ENCODE data around the gene CDHR5. TPM values are rescaled to one million over a fixed set of nuclear protein-coding genes. Genes with fewer than 3 reads are reported as not detected.

The CDHR5 gene
- total RNA-seq, 2 donors from 2014 or later, result not detected

- Mint-ChIP-seq H3K36me3 (ENCODE audit: low read depth) (peaks cover 7% of the 10 kb centered on the region), H3K27ac (no peak overlapping the region)
Measured at GRCh38 chr11:590997-591396, 33.8 kb downstream of the CDHR5 start.

DNA sequence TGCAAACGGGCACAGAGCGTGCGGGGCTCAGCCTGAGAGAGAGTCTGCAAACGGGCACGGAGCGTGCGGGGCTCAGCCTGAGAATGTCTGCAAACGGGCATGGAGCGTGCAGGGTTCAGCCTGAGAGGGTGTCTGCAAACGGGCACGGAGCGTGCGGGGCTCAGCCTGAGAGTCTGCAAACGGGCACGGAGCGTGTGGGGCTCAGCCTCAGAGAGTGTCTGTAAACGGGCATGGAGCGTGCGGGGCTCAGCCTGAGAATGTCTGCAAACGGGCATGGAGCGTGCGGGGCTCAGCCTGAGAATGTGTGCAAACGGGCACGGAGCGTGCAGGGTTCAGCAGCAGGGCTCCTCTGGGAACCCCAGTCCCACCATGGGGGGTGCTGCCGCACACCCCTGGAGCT, 35.0 kb downstream of the CDHR5 start:
- peaks cover 7% of the 10 kb centered on the region for H3K36me3 Mint-ChIP-seq (ENCODE audit: low read depth)
- no peaks in the 10 kb centered on the region for H3K9me3 ChIP-seq (ENCODE audit: control insufficient read depth, low read length, poor library complexity, severe bottlenecking)

More at GRCh38 chr11:590997-591396, 33.8 kb downstream of the CDHR5 start:
- ATAC-seq (no peak), DNase-seq (no peak)
- H3K4me3 Mint-ChIP-seq, result no peak overlapping the region
- no peaks in the 10 kb centered on the region for H3K27me3 Mint-ChIP-seq
- H3K9me3 ChIP-seq (ENCODE audit: control insufficient read depth, low read length, poor library complexity, severe bottlenecking), result no peaks in the 10 kb centered on the region
- H3K4me1 Mint-ChIP-seq, result peaks cover 21% of the 10 kb centered on the region

DNA sequence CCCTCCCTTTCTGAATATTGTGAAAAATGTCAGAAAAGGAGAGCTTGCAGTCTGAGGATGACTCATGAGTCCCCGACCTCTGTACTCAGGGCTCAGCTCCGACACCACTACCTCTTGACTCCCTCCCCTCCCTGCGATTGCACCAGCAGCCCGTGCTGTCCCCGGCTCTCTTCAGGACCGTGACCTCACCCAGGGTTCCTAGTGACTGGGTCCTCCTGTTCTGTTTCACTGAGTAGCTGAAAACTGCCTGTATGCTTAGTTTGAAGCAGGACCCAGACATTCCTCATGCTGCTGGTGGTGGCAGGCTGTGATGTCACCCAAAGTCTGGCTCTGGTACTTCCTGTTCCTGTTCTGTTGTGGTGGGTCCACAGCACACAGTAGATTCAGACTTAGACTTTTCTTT, 36.8 kb downstream of the CDHR5 start:
- H3K4me1 Mint-ChIP-seq, result peaks cover 21% of the 10 kb centered on the region
- peak; percentile 91 for ATAC-seq
- H3K4me3 Mint-ChIP-seq, result peak overlapping the region; percentile 49
- no peaks in the 10 kb centered on the region for H3K9me3 ChIP-seq (ENCODE audit: control insufficient read depth, low read length, poor library complexity, severe bottlenecking)
- DNase-seq, result peak in 1 of 3 donors; percentile 57
- no peaks in the 10 kb centered on the region for H3K27me3 Mint-ChIP-seq
- peak overlapping the region; percentile 94 for H3K27ac Mint-ChIP-seq
- H3K36me3 Mint-ChIP-seq (ENCODE audit: low read depth), result peaks cover 5% of the 10 kb centered on the region

More for the DNA sequence above, 35.0 kb downstream of the CDHR5 start:
- peaks cover 20% of the 10 kb centered on the region for H3K4me1 Mint-ChIP-seq
- no peak overlapping the region for H3K27ac Mint-ChIP-seq
- no peak overlapping the region for H3K4me3 Mint-ChIP-seq
- ATAC-seq (no peak), DNase-seq (no peak)
- no peaks in the 10 kb centered on the region for H3K27me3 Mint-ChIP-seq

DNA sequence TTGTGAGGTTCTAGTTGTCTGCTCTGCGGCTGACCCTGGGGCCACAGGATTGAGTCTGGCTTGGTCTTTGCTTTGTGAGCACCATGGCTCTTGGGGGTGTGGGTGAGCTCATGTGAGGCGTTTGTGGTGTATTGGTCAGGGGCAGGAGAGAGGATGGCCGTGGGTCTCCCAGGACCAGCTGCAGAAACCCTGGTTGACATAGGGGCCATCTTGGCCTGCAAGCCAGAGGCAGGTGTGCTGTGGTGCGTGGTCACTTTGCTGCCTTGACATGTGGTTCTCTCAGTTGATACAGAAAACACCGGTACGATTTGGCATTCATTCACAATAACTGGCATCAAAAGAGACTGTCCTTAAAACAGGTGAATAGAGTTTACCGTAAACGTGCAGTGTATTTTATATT, 37.2 kb downstream of the CDHR5 start:
- peaks cover 5% of the 10 kb centered on the region for H3K36me3 Mint-ChIP-seq (ENCODE audit: low read depth)
- peaks cover 21% of the 10 kb centered on the region for H3K4me1 Mint-ChIP-seq
- ATAC-seq, result peak; percentile 9
- H3K27ac Mint-ChIP-seq, result peak overlapping the region; percentile 94
- no peaks in the 10 kb centered on the region for H3K27me3 Mint-ChIP-seq
- H3K4me3 Mint-ChIP-seq, result peak overlapping the region; percentile 49
- H3K9me3 ChIP-seq (ENCODE audit: control insufficient read depth, low read length, poor library complexity, severe bottlenecking), result no peaks in the 10 kb centered on the region
- DNase-seq, result no peak

DNA sequence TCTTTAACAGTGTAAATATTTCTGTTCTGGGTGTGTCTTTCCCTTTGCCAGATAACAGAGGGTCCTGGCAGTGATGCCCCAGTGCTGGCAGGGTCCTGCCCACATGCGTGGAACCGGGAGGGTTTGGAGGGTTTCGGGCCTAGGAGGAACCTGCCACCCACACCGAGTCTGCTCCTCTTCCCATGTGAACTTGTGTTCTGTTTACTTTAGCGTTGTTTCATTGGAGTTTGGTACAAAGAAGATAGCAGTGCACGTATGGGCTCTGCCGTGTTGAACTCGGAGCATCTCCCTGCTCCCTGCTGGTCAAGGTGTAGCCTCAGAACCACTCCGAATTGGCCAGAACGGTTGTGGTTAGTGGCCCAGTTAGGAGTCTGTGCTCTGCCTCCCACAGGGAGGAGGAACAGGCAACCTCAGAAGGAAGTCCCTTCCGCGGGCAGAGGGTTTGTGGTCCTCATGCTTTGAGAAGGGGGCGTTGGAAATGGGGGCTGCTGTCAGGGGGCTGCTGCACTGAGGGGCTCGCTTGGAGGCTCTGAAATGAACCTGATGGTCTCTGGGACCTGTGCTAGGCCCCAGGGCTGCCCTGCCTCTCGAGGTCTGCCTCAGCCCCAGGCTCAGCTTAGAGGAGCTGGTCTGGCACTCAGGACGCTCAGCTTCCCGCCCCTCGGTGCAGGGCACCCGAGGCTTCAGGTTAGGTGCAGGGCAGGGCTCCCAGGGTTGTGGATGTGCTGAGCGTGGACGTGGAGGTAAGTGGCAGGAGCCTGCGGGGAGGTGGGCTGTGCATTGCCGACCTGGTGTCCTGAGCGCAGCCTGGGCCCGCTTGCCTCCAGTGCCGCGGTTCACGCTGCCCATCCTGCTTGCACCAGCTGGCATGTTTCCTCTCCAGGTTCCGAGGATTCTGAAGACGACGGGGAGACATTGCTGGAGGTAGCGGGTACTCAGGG, 38.1 kb downstream of the CDHR5 start:
- Mint-ChIP-seq H3K36me3 (ENCODE audit: low read depth) (peaks cover 2% of the 10 kb centered on the region), H3K4me3 (no peak overlapping the region), H3K27ac (peak overlapping the region; percentile 94), H3K27me3 (no peaks in the 10 kb centered on the region), H3K4me1 (peaks cover 22% of the 10 kb centered on the region)
- H3K9me3 ChIP-seq (ENCODE audit: control insufficient read depth, low read length, poor library complexity, severe bottlenecking), result no peaks in the 10 kb centered on the region
- ATAC-seq (no peak), DNase-seq (no peak)

DNA sequence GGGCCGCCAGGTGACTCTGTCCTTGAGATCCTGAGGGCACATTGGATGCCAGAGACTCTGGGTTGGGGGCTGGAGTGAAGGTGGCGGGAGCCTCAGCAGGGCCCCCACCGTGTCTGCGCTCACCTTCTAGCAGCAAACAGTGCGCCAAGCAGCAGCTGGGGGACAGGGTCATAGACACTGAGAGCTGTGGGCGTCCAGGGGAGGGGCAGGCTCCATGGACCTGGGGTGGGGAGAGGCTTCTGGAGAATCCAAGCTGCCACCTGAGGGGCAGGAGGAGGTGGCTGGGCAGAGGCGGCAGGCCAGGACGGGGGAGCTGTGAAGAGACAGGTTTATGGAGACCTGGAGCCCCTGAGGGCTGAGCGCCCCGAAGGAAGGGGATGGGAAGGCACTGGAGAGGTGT, 40.5 kb downstream of the CDHR5 start:
- no peak overlapping the region for H3K4me3 Mint-ChIP-seq
- peaks cover 35% of the 10 kb centered on the region for H3K4me1 Mint-ChIP-seq
- no peak overlapping the region for H3K27ac Mint-ChIP-seq
- H3K36me3 Mint-ChIP-seq (ENCODE audit: low read depth), result no peaks in the 10 kb centered on the region
- no peaks in the 10 kb centered on the region for H3K27me3 Mint-ChIP-seq
- DNase-seq (no peak), ATAC-seq (no peak)
- no peaks in the 10 kb centered on the region for H3K9me3 ChIP-seq (ENCODE audit: control insufficient read depth, low read length, poor library complexity, severe bottlenecking)

- DNase-seq (no peak), ATAC-seq (no peak)
- H3K27ac Mint-ChIP-seq, result peak overlapping the region; percentile 41
- H3K9me3 ChIP-seq (ENCODE audit: control insufficient read depth, low read length, poor library complexity, severe bottlenecking), result no peaks in the 10 kb centered on the region
- H3K36me3 Mint-ChIP-seq (ENCODE audit: low read depth), result no peaks in the 10 kb centered on the region
- peaks cover 39% of the 10 kb centered on the region for H3K4me1 Mint-ChIP-seq
- no peak overlapping the region for H3K4me3 Mint-ChIP-seq
- no peaks in the 10 kb centered on the region for H3K27me3 Mint-ChIP-seq
Measured at GRCh38 chr11:581752-582151, 43.0 kb downstream of the CDHR5 start.

DNA sequence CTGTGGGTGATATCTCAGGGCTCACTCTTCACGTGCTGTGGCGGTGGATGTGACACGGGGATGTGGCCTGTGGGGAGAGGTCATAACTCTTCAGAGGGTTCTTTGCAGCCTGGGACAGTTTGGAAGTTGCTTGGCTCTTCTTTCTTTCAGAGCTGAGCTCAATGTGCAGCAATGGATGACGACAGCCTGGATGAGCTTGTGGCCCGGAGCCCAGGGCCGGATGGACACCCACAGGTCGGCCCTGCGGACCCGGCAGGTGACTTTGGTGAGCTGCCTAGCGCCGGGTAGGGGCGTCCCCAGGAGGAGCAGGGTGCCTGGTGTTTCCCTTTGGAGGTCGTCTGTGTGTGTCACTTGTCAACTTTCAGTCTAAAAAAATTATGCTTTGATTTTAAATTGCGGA, 43.4 kb downstream of the CDHR5 start:
- Mint-ChIP-seq H3K36me3 (ENCODE audit: low read depth) (no peaks in the 10 kb centered on the region), H3K27ac (no peak overlapping the region), H3K4me3 (no peak overlapping the region), H3K27me3 (no peaks in the 10 kb centered on the region), H3K4me1 (peaks cover 36% of the 10 kb centered on the region)
- DNase-seq, result no peak
- no peaks in the 10 kb centered on the region for H3K9me3 ChIP-seq (ENCODE audit: control insufficient read depth, low read length, poor library complexity, severe bottlenecking)
- ATAC-seq, result no peak

DNA sequence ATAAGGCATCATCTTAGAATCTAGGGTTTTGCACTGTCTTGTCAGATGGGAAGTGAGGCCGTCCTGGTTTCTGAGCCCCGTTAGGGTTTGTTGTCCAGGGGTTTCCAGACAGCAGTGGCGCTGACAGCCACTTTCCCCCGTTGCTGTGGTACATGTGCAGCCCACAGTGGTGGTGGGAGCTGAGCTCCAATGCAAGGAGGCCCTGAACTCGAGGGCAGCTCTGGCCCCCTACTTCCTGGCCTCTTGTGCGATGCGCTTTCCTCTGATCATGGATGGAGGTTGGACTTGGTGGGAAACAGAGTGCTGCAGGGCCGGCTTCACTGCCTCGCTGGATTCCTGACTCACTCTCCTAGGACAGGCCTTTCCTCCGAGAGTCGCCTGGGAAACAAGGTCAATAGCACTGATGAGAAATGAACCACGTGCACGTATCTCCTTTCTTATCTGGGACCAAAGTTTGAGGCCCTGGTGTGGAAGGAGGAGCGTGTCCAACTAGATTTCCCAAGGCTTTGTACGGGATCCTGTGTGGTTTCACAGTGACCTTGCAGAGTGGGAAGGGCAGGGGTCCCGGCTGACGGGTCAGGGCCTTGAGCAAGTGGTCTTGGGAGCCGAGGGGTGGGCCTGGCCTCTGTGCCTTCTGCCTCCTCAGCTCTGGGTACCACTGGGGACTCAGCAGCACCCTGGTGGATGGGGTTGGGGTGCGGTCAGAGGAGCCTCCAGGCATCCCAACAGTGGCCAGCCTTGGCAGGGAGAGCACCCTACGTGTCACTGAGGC, 44.7 kb downstream of the CDHR5 start:
- Mint-ChIP-seq H3K27ac (no peak overlapping the region), H3K4me1 (peaks cover 37% of the 10 kb centered on the region)
- ATAC-seq, result no peak

DNA sequence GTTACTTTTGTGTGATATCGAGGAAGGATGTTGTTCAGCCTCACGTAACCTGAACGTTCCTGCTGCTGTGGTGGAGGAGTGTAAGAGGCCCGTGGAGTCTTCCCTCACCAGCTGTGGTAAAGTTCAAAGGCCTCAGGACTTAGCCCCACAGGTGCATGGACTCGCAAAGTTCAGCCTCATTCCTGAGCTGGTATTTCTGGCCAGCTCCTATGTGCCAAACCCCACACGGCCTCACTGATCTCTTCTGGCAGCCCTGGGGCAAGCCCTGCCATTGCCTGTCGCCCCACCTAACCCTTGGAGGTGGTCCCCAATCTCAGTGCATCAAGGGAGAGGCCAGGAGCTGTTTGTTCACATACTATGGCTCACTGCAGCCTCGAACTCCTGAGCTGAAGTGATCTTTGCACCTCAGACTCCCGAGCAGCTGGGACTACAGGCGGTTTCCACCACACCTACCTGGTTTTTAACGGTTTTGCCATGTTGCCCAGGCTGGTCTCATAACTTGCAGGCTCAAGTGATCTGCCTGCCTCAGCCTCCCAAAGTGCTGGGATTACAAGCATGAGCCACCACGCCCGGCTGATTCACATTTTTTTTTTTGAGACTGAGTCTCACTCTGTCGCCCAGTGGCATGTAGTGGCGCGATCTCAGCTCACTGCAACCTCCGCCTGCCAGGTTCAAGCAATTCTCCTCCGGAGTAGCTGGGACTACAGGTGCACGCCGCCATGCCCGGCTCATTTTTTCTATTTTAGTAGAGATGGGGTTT, 46.3 kb downstream of the CDHR5 start:
- no peaks in the 10 kb centered on the region for H3K9me3 ChIP-seq (ENCODE audit: control insufficient read depth, low read length, poor library complexity, severe bottlenecking)
- peak overlapping the region; percentile 84 for H3K4me3 Mint-ChIP-seq
- DNase-seq, result no peak
- H3K27me3 Mint-ChIP-seq, result no peaks in the 10 kb centered on the region
- H3K4me1 Mint-ChIP-seq, result peaks cover 44% of the 10 kb centered on the region
- no peaks in the 10 kb centered on the region for H3K36me3 Mint-ChIP-seq (ENCODE audit: low read depth)
- peak overlapping the region; percentile 75 for H3K27ac Mint-ChIP-seq
- no peak for ATAC-seq

More for the DNA sequence above, 44.7 kb downstream of the CDHR5 start:
- H3K27me3 Mint-ChIP-seq, result no peaks in the 10 kb centered on the region
- H3K36me3 Mint-ChIP-seq (ENCODE audit: low read depth), result no peaks in the 10 kb centered on the region
- DNase-seq, result no peak
- no peaks in the 10 kb centered on the region for H3K9me3 ChIP-seq (ENCODE audit: control insufficient read depth, low read length, poor library complexity, severe bottlenecking)
- H3K4me3 Mint-ChIP-seq, result peak overlapping the region; percentile 33

DNA sequence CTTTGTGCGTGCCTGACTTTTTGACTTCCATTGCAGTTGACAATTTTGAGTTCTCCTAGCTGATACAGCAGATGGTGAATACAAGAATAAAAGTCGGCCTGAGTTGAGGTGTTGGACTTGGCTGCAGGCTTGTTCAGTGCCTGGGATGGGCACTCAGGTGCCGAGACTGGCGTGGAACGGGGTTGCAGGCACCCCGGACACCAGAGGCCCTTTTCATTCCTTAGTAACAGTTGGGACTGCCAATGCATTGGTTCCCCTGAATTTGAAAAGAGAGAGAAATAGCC, 47.2 kb downstream of the CDHR5 start:
- no peaks in the 10 kb centered on the region for H3K9me3 ChIP-seq (ENCODE audit: control insufficient read depth, low read length, poor library complexity, severe bottlenecking)
- DNase-seq (no peak), ATAC-seq (no peak)
- Mint-ChIP-seq H3K4me3 (peak overlapping the region; percentile 84), H3K4me1 (peaks cover 44% of the 10 kb centered on the region), H3K36me3 (ENCODE audit: low read depth) (no peaks in the 10 kb centered on the region), H3K27me3 (no peaks in the 10 kb centered on the region), H3K27ac (peak overlapping the region; percentile 75)

DNA sequence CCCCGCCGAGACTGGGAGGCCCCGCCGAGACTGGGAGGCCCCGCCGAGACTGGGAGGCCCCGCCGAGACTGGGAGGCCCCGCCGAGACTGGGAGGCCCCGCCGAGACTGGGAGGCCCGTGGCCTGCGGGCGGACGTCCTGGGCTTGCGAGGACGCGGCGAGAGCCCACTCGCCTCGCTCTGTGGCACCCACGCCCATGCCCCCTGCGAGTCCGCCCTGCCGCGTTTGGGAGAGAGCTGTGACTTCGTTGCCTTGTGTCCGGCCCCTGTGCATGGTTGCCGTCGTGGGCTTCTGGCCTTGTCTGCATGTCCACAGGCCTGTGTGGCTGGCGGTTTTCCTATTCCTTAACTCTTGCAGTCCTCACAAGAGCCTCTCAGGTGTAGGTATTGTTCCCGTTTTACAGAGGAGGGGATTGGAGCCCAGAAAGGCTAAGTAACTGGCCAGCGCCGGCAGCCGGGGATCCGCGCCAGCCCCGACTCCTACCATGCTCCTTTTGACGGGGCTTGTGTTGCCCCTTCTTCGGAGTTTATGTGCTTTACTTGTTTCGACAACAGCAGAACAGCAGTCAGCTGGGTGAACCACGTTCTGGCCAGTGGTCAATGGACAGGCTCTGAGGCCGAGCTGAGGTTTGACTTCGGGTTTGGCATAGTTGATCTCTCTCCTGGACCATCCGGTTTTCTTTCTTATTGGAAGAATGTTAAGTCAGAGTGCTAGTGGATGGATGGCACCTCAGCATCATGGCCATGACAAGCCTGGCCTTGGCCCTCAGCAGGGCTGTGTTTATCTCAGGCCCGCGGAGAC, 47.7 kb downstream of the CDHR5 start:
- ATAC-seq, result no peak
- H3K4me3 Mint-ChIP-seq, result peak overlapping the region; percentile 84
- H3K27ac Mint-ChIP-seq, result peak overlapping the region; percentile 75
- no peak for DNase-seq
- peaks cover 44% of the 10 kb centered on the region for H3K4me1 Mint-ChIP-seq
- no peaks in the 10 kb centered on the region for H3K27me3 Mint-ChIP-seq
- no peaks in the 10 kb centered on the region for H3K36me3 Mint-ChIP-seq (ENCODE audit: low read depth)
- H3K9me3 ChIP-seq (ENCODE audit: control insufficient read depth, low read length, poor library complexity, severe bottlenecking), result no peaks in the 10 kb centered on the region

All from T-helper 17 cell (primary cell).